GM18519 (cell line): Measurements from ENCODE around the gene SUV39H2.
"Not testable (repeated sequence)": the region's sequence is repeated elsewhere in the genome, so short reads cannot be mapped to it uniquely, and the experiment has no call there.

Experiments
- ATAC-seq: cut with Tn5 transposase; IDR thresholded peaks from one replicate; pipeline ENCODE4 v1.9.1; 2021; ENCODE audit warnings: mild to moderate bottlenecking, moderate library complexity; ENCODE audit not compliant: unreplicated experiment, low FRiP score

SUV39H2 gene, protein sequence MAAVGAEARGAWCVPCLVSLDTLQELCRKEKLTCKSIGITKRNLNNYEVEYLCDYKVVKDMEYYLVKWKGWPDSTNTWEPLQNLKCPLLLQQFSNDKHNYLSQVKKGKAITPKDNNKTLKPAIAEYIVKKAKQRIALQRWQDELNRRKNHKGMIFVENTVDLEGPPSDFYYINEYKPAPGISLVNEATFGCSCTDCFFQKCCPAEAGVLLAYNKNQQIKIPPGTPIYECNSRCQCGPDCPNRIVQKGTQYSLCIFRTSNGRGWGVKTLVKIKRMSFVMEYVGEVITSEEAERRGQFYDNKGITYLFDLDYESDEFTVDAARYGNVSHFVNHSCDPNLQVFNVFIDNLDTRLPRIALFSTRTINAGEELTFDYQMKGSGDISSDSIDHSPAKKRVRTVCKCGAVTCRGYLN

DNA sequence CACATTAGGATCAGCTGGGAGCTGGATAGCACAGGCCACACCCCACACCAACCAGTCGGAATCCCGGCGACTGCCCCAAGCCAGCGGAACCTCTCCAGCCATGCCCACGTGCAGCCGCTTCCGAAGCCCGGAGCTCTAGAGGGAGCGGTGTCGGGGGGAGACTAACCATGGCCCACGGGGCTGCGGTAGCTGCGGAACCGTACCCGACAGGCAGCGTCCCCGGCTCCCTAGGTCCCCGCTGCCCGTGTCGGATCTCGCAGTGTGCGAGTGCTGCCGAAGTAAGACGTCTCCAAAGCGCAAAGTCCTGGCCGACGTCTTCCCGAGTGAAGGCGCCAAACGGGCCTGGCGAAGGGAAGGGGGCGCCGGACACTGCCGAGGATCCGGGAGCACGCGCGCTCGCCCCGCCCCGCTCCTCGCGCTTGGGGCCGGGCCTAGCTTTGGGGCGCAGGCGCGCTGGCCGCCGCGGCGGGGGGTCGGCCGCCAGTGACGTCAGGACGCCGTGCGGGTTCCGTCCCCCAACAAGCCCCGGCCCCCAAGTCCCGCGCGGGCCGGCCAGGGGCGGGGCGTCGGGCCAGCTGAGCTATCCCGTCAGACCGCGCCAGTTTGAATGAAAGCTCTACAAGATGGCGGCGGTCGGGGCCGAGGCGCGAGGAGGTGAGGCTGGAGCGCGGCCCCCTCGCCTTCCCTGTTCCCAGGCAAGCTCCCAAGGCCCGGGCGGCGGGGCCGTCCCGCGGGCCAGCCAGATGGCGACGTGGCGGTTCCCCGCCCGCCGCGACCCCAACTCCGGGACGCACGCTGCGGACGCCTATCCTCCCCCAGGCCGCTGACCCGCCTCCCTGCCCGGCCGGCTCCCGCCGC is at the start of gene SUV39H2:
Gene SUV39H2, plus strand, starts transcription at position 601 of the 858 bp plus-strand sequence. Its CDS starts 23 bp downstream, at position 624.
- peak; percentile 75 for ATAC-seq

DNA sequence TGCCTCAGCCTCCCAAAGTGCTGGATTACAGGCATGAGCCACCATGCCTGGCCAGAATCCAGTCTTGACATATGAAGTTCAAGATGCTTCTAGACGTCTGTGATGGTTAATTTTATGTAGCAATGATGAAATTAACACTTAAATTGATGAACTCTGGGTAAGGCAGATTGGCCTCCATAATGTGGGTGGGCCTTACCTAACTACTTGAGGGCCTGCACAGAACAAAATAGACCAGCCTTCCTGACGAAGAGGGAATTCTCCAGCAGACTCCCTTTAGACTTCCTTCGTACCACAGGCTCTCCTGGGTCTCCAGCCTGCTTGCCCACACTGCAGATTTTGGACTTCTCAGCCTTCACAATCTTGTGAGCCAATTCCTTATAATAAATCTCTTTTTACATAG is 45.6 kb upstream of the SUV39H2 start:
- no peak for ATAC-seq

- ATAC-seq: no peak
These were observed 42.5 kb upstream of the SUV39H2 start for GRCh38 chr10:14836208-14836607.

- no peak for ATAC-seq
These were observed 41.5 kb upstream of the SUV39H2 start for GRCh38 chr10:14837003-14837756.

DNA sequence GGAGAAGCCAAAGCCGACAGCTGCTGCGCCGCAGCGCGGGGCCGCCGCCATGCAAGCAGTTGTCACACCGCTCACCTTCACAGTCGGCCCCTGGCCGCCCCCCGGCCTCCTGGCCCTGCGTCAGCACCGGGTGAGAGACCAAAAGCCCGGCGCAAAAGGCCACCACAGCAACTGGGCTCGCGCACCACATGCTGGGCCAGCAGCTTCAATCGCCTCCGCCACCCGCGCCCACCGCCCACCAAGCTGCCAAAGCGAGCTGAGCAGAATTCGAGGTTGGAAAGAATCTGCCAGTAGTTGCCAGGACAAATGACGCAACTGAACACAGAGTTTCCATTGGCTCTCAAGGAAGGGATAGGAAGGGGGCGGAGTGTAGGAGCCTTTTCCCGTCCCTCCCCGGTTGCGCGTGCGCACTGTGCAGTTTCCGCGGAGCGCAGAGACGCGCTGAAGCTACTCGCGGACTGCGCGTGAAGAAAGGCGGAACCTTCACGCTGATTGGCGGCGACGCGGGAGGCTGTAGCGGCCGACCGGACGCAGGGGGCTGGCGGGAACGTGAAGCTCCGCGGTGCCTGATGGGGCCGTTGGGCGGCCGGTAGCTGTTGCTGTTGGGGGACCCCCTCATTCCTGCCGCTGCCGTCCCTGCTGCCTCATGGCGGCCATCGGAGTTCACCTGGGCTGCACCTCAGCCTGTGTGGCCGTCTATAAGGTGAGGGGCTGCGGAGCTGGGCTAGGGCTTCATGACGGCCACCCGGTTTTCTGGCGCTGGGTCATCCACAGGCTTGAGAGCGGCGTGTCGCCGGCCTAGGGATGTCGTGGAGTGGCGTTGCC is 40.7 kb upstream of the SUV39H2 start, which contains the start of the genes CDNF, HSPA14 and MSANTD7:
Gene CDNF, minus strand, starts transcription at position 281 of the 825 bp plus-strand sequence. Its CDS starts 91 bp downstream, at position 190.
Gene HSPA14, plus strand, starts transcription at position 550 of the 825 bp plus-strand sequence. Its CDS starts 97 bp downstream, at position 647.
Gene MSANTD7, plus strand, starts transcription at position 550 of the 825 bp plus-strand sequence. CDS start 3,979 bp downstream, outside the sequence.
- peak; percentile 90 for ATAC-seq

DNA sequence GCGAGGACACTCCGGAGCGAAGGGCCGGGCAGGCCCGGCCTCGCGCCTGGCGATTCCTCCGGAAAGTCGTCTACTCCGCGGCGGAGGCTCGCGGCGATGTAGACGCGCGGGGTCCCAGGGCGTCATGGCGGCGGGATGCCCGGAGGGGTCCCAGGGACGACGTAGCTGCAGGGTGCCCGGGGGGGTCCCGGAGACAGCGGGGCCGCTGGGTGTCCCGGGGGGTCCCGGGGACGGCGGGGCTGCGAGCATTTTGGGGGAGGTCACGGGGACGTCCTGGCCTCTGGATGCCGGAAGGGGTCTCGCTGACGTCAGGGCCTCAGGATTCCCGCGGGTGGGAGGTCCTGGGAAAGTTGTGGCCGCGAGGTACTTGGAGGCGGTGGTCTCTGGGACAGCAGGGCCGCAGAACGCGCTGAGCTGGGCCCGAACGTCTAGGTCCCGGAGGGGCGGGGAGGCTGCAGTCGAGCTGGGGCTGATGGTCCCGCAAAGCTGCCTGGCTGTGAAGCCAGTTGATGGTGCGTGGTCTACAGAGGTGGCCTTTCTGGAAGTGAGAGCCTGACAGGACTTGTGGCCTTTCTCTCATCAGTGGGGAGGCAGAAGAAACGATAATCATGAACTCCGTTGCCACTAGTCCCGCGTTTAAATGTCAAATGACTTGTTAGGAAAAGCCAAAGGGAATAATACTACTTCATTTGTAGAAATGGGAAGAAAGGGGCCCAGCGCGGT is 39.9 kb upstream of the SUV39H2 start:
- ATAC-seq: no peak

DNA sequence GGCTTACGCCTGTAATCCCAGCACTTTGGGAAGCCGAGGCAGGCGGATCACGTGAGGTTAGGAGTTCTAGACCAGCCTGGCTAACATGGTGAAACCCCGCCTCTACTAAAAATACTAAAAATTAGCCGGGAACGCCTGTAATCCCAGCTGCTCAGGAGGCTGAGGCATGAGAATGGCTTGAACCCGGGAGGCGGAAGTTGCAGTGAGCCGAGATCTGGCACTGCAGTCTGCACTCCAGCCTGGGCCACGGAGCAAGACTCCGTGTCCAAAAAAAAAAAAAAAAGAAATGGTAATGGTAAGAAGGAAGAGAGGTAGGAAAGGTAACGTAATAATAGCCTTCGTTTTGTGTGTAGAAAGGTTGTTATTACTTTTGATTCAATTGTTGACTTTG is 39.4 kb upstream of the SUV39H2 start:
- no peak for ATAC-seq

DNA sequence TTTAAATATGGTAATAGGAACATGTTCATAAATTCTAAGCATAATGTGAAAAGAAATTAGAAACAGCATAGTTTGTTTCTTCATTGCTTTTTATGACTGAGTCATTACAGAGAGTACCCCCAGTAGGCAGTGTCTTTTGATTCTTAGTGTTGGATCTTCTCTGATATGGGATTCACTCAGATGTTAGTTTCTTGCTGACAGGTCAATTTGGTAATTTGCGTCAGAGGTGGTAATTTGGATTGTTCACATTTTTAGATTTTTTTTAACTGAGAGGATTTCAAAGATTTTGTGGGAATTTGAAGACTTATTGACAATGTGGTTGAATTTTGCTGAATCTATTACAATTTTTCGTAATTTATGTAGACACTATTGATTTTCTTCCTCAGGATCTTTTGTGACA is 38.5 kb upstream of the SUV39H2 start:
- no peak for ATAC-seq

- no peak for ATAC-seq
These were observed 35.2 kb upstream of the SUV39H2 start for GRCh38 chr10:14843327-14843988.

DNA sequence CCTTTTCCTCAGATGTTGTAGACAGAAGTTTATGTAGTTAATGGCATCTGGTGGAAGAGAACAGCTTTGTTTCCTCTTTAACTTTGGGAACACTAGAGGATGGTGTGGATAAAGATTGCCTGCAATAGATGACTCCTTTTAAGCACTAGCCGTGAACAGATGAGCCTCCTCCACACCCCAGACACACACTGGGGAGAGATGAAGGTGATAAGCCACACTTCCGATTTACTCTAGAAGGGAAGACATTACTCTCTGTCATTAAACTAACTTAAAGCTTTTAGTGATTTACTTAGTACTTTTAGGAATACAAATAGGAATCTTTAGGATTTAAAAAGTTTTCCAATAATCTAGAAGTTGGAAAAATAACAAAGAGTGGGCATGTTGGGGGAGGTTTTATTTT is 33.7 kb upstream of the SUV39H2 start:
- no peak for ATAC-seq

- no peak for ATAC-seq
These were observed 26.4 kb upstream of the SUV39H2 start for GRCh38 chr10:14852236-14852635.

- no peak for ATAC-seq
These were observed 23.2 kb upstream of the SUV39H2 start for GRCh38 chr10:14855453-14855852.

DNA sequence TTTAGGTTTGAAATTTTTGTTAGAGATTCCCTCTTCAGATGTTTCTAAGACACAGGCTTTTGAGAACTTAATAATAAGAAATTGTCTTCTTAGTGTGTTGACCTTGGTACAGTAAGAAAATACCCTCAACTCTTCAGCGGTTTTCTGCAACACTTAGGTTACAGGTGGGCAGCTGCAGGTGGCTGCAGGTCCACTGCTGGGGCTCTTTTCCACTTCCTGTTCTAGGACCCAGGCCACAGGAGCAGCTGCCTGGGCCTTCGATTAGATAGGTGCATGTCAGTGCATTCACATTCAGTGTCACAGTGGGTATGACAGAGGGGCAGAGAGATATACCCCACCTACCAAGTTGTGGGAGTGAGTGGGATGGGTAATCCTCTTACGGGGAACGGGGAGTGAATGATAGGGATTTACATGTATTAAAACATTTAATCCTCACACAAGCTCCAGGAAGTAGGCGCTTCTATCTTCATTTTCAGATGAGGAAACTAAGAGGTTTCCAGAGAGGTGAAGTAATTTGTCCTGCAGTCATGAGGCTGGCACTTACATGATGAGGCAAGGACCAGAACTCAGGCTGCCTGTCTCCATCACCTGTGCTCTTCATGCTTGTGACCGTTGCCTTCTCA is 20.2 kb upstream of the SUV39H2 start:
- no peak for ATAC-seq

DNA sequence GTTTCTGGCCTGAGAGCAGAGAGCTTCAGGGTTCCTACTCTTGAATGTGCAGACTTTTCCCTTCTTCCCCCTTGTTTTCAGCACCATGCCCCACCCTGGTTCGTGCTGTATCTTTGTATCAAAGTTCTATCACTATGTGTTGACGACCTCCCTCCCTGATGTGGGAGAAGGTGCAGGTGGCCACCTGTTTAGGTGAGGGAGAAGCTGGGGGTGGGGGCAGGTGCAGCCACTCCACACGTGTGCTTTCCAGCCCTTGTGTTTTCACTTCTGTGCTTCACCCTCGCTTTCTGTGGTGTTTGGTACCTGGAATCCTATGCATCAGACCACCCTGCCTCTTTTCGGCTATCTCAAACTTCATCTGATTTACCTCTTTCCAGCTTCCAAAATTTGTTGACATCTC is 19.6 kb upstream of the SUV39H2 start:
- ATAC-seq: no peak

DNA sequence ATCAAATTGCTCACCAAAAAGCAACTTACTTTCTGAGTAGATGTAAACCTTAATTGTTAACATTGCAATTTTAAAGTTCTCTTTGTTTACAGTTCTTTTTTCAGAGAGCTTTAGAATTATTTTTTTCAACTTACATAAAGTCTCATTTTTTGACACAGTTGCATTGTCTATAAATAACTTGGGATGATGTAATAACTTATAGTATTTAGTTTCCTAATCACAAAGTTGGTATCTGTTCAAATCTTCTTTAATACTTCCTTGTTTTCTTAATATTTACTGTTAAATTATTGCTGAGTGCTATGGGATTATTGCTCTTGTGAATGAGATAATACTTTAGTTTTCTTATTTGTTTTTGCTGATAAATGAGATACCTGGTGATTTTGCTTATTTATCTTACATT is 18.9 kb upstream of the SUV39H2 start:
- ATAC-seq: no peak

GRCh38 chr10:14860791-14861190 is 17.9 kb upstream of the SUV39H2 start:
- no peak for ATAC-seq

DNA sequence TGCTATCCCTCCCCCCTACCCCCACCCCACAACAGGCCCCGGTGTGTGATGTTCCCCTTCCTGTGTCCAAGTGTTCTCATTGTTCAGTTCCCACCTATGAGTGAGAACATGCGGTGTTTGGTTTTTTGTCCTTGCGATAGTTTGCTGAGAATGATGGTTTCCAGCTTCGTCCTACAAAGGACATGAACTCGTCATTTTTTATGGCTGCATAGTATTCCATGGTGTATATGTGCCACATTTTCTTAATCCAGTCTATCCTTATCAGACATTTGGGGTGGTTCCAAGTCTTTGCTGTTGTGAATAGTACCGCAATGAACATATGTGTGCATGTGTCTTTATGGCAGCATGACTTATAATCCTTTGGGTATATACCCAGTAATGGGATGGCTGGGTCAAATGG is 14.2 kb upstream of the SUV39H2 start:
- not testable (repeated sequence) for ATAC-seq

DNA sequence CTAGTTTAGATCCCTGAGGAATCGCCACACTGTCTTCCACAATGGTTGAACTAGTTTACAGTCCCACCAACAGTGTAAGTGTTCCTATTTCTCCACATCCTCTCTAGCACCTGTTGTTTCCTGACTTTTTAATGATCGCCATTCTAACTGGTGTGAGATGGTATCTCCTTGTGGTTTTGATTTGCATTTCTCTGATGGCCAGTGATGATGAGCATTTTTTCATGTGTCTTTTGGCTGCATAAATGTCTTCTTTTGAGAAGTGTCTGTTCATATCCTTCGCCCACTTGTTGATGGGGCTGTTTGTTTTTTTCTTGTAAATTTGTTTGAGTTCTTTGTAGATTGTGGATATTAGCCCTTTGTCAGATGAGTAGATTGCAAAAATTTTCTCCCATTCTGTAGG is 13.8 kb upstream of the SUV39H2 start:
- not testable (repeated sequence) for ATAC-seq
